Fibroblast of villous mesenchyme (primary cell): ENCODE measurements around the gene PPP4R3A. TPM values are rescaled to one million over a fixed set of nuclear protein-coding genes. Genes with fewer than 3 reads are reported as not detected.

Experiments used
- DNase-seq: peaks from one replicate; pipeline ENCODE4 v3.0.0-alpha.2; 2010; ENCODE audit warnings: low read depth
- H3K4me3 ChIP-seq: 2 replicates; pipeline ENCODE4 v1.5.1; 2011; ENCODE audit warnings: low read depth, mild to moderate bottlenecking, low read length
- CTCF ChIP-seq: IDR thresholded peaks from 2 replicates; pipeline ENCODE4 v1.5.1; 2012; ENCODE audit warnings: low read depth, mild to moderate bottlenecking, low read length; ENCODE audit not compliant: insufficient read depth
- total RNA-seq: library from RNA; depleted of rRNA; stranded (reverse); fragments of >200 nt; gene quantifications from 2 replicates; pipeline ENCODE4 v1.2.3, GENCODE V29; 2012

The PPP4R3A gene
- total RNA-seq, 1 donor, result 65.2 TPM

- no peak for TF ChIP-seq CTCF
- no peak for DNase-seq
Observed at GRCh38 chr14:91484744-91485143, 25.4 kb downstream of the PPP4R3A start.

GRCh38 chr14:91484186-91484585 lies 25.9 kb downstream of the PPP4R3A start:
- TF ChIP-seq CTCF, result peak; percentile 10

More at GRCh38 chr14:91484744-91485143, 25.4 kb downstream of the PPP4R3A start:
- H3K4me3 ChIP-seq, result no peak overlapping the region

DNA sequence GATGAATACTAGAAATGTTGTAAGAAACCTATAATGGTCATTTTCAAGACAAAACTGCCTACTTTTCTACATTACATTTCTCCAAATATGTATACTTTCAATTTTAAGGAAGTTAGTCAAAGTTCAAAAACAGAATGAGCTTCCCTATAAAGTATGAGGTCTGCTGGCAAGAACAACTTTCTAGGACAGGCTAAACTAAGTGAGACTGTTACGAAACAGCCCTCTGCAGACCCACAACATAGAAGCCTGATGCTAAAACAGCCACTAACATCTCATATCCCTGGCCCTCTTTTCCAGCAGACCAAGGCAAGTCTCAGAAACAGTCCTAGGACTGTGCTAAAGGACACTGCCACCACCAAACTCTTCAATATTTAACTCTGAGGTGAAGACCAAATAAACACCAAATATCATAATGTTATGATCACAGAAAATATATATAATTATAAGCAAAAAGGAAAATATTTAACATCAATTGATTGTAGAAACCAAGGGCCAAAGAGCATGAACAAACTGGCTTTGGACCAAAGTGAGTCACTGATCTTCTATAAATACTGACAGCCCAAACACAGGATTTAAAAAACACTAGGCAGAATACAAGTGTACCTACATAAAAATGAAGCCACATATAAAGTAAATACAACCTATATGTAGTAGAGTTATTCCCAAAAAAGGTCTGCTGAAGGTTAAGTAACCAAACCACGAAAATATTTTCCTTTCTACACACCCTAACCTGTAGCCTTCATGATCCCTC lies 27.7 kb downstream of the PPP4R3A start:
- H3K4me3 ChIP-seq, result no peak overlapping the region
- TF ChIP-seq CTCF, result no peak
- DNase-seq, result peak; percentile 73

More at GRCh38 chr14:91484186-91484585, 25.9 kb downstream of the PPP4R3A start:
- no peak for DNase-seq
- no peak overlapping the region for H3K4me3 ChIP-seq

- no peak for DNase-seq
- H3K4me3 ChIP-seq, result no peak overlapping the region
- no peak for TF ChIP-seq CTCF
Observed at GRCh38 chr14:91477388-91477787, 32.7 kb downstream of the PPP4R3A start.

DNA sequence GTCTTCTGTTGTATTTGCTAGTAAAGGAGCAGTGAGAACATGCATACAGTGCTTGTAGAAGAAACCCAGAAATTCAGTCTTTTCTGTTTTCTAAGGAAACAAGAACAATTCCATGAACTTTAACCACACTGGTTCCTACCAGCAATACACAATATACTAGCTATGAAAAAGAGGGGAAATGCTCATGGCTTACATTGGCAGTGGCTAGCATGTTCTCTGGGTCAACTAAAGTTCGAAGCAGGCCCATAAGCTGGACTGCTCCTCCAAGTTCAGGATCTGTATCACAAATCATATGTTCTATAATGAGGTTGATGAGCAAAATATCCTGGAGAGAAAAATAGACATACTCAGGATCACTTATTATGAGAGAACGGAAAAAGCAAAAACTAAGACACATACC lies 37.1 kb downstream of the PPP4R3A start:
- no peak for DNase-seq
- TF ChIP-seq CTCF, result no peak
- H3K4me3 ChIP-seq, result no peak overlapping the region

- no peak overlapping the region for H3K4me3 ChIP-seq
- TF ChIP-seq CTCF, result no peak
- DNase-seq, result no peak
Observed at GRCh38 chr14:91470216-91470615, 39.9 kb downstream of the PPP4R3A start.

- no peak for TF ChIP-seq CTCF
- no peak for DNase-seq
- no peak overlapping the region for H3K4me3 ChIP-seq
Observed at GRCh38 chr14:91466192-91466591, 43.9 kb downstream of the PPP4R3A start.
